K562 (cell line): ENCODE measurements around the gene MAP3K7CL. TPM values are rescaled to one million over a fixed set of nuclear protein-coding genes. Genes with fewer than 3 reads are reported as not detected.

Experiments
- ATAC-seq: fragments of 200-7000 bp; cut with Tn5 transposase; 3 replicates; pipeline ENCODE4 v1.9.1; 2020; ENCODE audit warnings: moderate library complexity
- BruUV-seq: library from RNA; stranded (reverse); fragments of 400-500 nt; replicated peaks from 2 replicates; lab custom pipeline; 2021; lab: Mats Ljungman, UMichigan
- CTCF ChIA-PET: fragments of 300-600 bp; formaldehyde crosslinking; extraction: SDS; loops from one replicate; lab custom pipeline; 2021; ENCODE audit warnings: low intra/inter-chr PET ratio; lab: Yijun Ruan, JAX
- POLR2A ChIA-PET: fragments of 300-600, 350-650 bp; sonication (Branson Sonifier 250); formaldehyde crosslinking; extraction: SDS; loops from one replicate; lab custom pipeline; 2021; ENCODE audit warnings: antibody characterized with exemption, inconsistent platforms; lab: Yijun Ruan, JAX
- DNase-seq, 4 experiments: peaks; one replicate each; pipeline versions ENCODE4 v3.0.0 to v3.0.0-alpha.2; 2011 to 2018; ENCODE audit warnings: low spot score in 3 of 4, mixed read lengths in 3 of 4; ENCODE audit errors: extremely low read depth in 1 of 4
- FAIRE-seq: peaks from 2 replicates; lab custom pipeline; 2011; peaks lifted over from hg19 to GRCh38; lab: Jason Lieb, UNC
- H2AFZ ChIP-seq: 2 replicates; pipeline ENCODE4 v1.6.0; 2011; ENCODE audit warnings: low read depth, low read length, control low read depth, inconsistent platforms
- H3K27ac ChIP-seq: fragments of 200-600 bp; 3 replicates; pipeline ENCODE4 v1.8.0; 2011; ENCODE audit warnings: low read depth, mild to moderate bottlenecking, control low read depth, inconsistent platforms, low read length, moderate library complexity, mixed read lengths; ENCODE audit errors: extremely low read depth
- H3K27me3 ChIP-seq, 2 experiments: fragments of 300-600 bp in 1 of 2; 2 replicates in 1 of 2; 3 replicates in 1 of 2; pipeline versions ENCODE4 v1.6.0 to v1.8.0; 2011; ENCODE audit warnings: inconsistent platforms in 2 of 2, low read length in 2 of 2, mild to moderate bottlenecking in 1 of 2, mixed read lengths in 1 of 2, moderate library complexity in 1 of 2; ENCODE audit not compliant: control insufficient read depth in 2 of 2, insufficient read depth in 2 of 2
- H3K36me3 ChIP-seq: fragments of 300-600 bp; 3 replicates; pipeline ENCODE4 v1.8.0; 2011; ENCODE audit warnings: mild to moderate bottlenecking, low read length, inconsistent platforms; ENCODE audit not compliant: control insufficient read depth, insufficient read depth
- H3K4me1 ChIP-seq, 2 experiments: fragments of 200-600 bp in 1 of 2; replicated peaks in 1 of 2; 2 replicates in 1 of 2; 3 replicates in 1 of 2; pipeline versions ENCODE4 v1.5.1 to v1.8.0; 2011; ENCODE audit warnings: inconsistent platforms in 2 of 2, low read length in 2 of 2, mild to moderate bottlenecking in 1 of 2, mixed read lengths in 1 of 2, moderate library complexity in 1 of 2; ENCODE audit not compliant: control insufficient read depth in 2 of 2, insufficient read depth in 2 of 2
- H3K4me2 ChIP-seq: 2 replicates; pipeline ENCODE4 v1.6.1; 2011; ENCODE audit warnings: low read length, control low read depth, inconsistent platforms, mixed read lengths; ENCODE audit not compliant: insufficient read depth
- H3K4me3 ChIP-seq: fragments of 200-600 bp; sonication (generic), shearing (Covaris generic); 2 replicates; pipeline ENCODE4 v1.5.1; 2016; ENCODE audit warnings: control low read depth, inconsistent platforms
- H3K79me2 ChIP-seq: fragments of 200-600 bp; 3 replicates; pipeline ENCODE4 v1.8.0; 2011; ENCODE audit warnings: low read length, inconsistent platforms; ENCODE audit not compliant: control insufficient read depth, insufficient read depth
- H3K9ac ChIP-seq, 2 experiments: 2 replicates each; pipeline versions ENCODE4 v1.6.0 to v1.6.1; 2011; ENCODE audit warnings: low read depth in 2 of 2, low read length in 2 of 2, control low read depth in 1 of 2, inconsistent platforms in 1 of 2, mild to moderate bottlenecking in 1 of 2, mixed read lengths in 1 of 2; ENCODE audit not compliant: insufficient read depth in 1 of 2
- H3K9me1 ChIP-seq: one replicate; pipeline ENCODE4 v1.6.0; 2011; ENCODE audit warnings: inconsistent platforms, mild to moderate bottlenecking, low read length, moderate library complexity; ENCODE audit not compliant: control insufficient read depth, insufficient read depth
- H3K9me3 ChIP-seq: replicated peaks from 2 replicates; pipeline ENCODE4 v1.5.1; 2011; ENCODE audit warnings: low read depth, low read length, inconsistent platforms; ENCODE audit not compliant: control insufficient read depth, insufficient read depth
- H4K20me1 ChIP-seq: replicated peaks from 2 replicates; pipeline ENCODE4 v1.6.1; 2011; ENCODE audit warnings: low read length, inconsistent platforms, mixed read lengths; ENCODE audit not compliant: control insufficient read depth, insufficient read depth
- CBX2 ChIP-seq: fragments of 200-600 bp; sonication (generic); IDR thresholded peaks from one replicate; pipeline ENCODE4 v1.6.1; 2012; ENCODE audit warnings: mild to moderate bottlenecking, low read length, inconsistent platforms; ENCODE audit not compliant: insufficient read depth, poor library complexity, severe bottlenecking
- EHMT2 ChIP-seq: fragments of 450-650 bp; IDR thresholded peaks from 2 replicates; pipeline ENCODE4 v1.6.1; 2018; ENCODE audit warnings: antibody characterized with exemption
- RERE ChIP-seq: sonication (generic); formaldehyde crosslinking; IDR thresholded peaks from 2 replicates; pipeline ENCODE4 v1.8.0; 2023; ENCODE audit warnings: missing genetic modification reagents, mild to moderate bottlenecking, borderline replicate concordance
- ZNF507 ChIP-seq: conservative IDR thresholded peaks from 2 replicates; pipeline ENCODE4 v1.6.1; 2017; ENCODE audit warnings: missing genetic modification characterization, missing compliant biosample characterization
- ZNF584 ChIP-seq: fragments of 200-800 bp; sonication (Bioruptor generic); IDR thresholded peaks from 2 replicates; pipeline ENCODE4 v1.6.1; 2016; ENCODE audit warnings: low read depth, mild to moderate bottlenecking, missing genetic modification characterization, missing compliant biosample characterization
- WGBS: fragments of 100-300 bp; shearing (Covaris generic); methylation state at CpG from one replicate; pipeline ENCODE4 v1.1.6; 2016; ENCODE audit warnings: low coverage, mixed read lengths; ENCODE audit not compliant: insufficient coverage; ENCODE audit errors: missing lambda C conversion rate; 5-methylcytosine and 5-hydroxymethylcytosine counted together
- in situ Hi-C: fragments of 300-500 bp; cut with MboI; formaldehyde crosslinking; loops from 4 replicates; pipeline ENCODE4 v1.15.0; 2018; ENCODE audit warnings: inconsistent platforms, mixed read lengths
- intact Hi-C: fragments of 100-400 bp; cut with micrococcal nuclease; formaldehyde crosslinking; loops from 2 replicates; pipeline ENCODE4 v1.14.2; 2022
- polyA plus RNA-seq, 8 experiments: library from polyadenylated mRNA; depleted of rRNA in 4 of 8; stranded (reverse) in 5 of 8; unstranded in 3 of 8; fragments of >200 nt; fragmentation: Nextera tagmentation in 2 of 8; fragmentation: Illumina TruSeq in 1 of 8; extraction: Ambion mirVana in 2 of 8; extraction: Trizol in 1 of 8; gene quantifications; 2 replicates each; pipeline versions ENCODE4 v1.2.1 to v1.2.3, GENCODE V29; 2011 to 2014; ENCODE audit warnings: inconsistent platforms in 1 of 8, missing spikeins in 1 of 8
- total RNA-seq, 7 experiments: library from RNA; depleted of rRNA in 6 of 7; stranded (reverse); fragments of >200 nt in 6 of 7; fragmentation: Illumina TruSeq in 2 of 7; extraction: Trizol in 2 of 7; gene quantifications; 2 replicates each; pipeline versions ENCODE4 v1.2.1 to v1.2.3, GENCODE V29; 2011 to 2021; ENCODE audit warnings: low replicate concordance in 1 of 7
- TF ChIP-seq, protein P1 (sequence below), 2 experiments: IDR thresholded peaks in 1 of 2; conservative IDR thresholded peaks in 1 of 2; 2 replicates each; pipeline ENCODE4 v1.6.1; 2016; ENCODE audit warnings: low read depth in 2 of 2, mild to moderate bottlenecking in 1 of 2, missing compliant biosample characterization in 1 of 2, missing genetic modification characterization in 1 of 2, moderate library complexity in 1 of 2
- TF ChIP-seq, protein P2 (sequence below): sonication (generic); formaldehyde crosslinking; IDR thresholded peaks from 2 replicates; pipeline ENCODE4 v1.8.0; 2022; ENCODE audit warnings: missing genetic modification reagents, mild to moderate bottlenecking, borderline replicate concordance

The MAP3K7CL gene
- total and polyA plus RNA-seq, 9 of the 15 experiments (the other 6 are each of a cell fraction or from before 2014, with no cell fraction given): 0.13 to 0.15 (median 0.14) TPM; not detected in 6

DNA sequence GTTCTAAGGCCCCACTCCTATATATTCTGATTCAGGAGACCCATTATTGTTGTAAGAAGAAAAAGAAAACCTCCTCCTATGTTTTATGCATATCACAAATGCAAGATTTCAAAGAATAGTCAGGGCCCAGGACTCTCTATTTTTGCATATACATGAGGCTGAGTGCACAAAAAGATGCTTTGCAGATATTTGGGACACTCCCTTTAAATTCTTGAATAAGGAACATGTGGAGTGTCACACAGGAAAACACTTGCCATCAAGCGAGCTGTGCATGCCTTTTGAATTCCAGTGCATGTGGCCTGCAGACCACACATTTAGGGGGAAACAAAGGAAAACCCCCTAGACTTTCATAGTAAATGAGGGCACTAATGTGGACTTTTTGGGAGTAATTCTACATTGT is 5.6 kb downstream of the MAP3K7CL start:
- TF ChIP-seq, protein P1, sequence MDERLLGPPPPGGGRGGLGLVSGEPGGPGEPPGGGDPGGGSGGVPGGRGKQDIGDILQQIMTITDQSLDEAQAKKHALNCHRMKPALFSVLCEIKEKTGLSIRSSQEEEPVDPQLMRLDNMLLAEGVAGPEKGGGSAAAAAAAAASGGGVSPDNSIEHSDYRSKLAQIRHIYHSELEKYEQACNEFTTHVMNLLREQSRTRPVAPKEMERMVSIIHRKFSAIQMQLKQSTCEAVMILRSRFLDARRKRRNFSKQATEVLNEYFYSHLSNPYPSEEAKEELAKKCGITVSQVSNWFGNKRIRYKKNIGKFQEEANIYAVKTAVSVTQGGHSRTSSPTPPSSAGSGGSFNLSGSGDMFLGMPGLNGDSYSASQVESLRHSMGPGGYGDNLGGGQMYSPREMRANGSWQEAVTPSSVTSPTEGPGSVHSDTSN (CRISPR knock-in tag; IDR thresholded peaks at IDR 0.05; ENCODE audit: low read depth): no peak
- TF ChIP-seq, protein P1 (tag; conservative IDR thresholded peaks at IDR 0.05; ENCODE audit: low read depth): no peak
- TF ChIP-seq RERE (CRISPR knock-in tag): no peak
- no peak for TF ChIP-seq CBX2
- no peak for TF ChIP-seq ZNF584 (CRISPR knock-in tag)
- no peak for TF ChIP-seq ZNF507 (tag)
- TF ChIP-seq, protein P2, sequence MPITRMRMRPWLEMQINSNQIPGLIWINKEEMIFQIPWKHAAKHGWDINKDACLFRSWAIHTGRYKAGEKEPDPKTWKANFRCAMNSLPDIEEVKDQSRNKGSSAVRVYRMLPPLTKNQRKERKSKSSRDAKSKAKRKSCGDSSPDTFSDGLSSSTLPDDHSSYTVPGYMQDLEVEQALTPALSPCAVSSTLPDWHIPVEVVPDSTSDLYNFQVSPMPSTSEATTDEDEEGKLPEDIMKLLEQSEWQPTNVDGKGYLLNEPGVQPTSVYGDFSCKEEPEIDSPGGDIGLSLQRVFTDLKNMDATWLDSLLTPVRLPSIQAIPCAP (CRISPR knock-in tag): no peak
- TF ChIP-seq EHMT2: no peak
- H4K20me1 ChIP-seq: no peaks in the 10 kb centered on the region
- H3K27me3 ChIP-seq: peaks cover 16 to 20% of the 10 kb centered on the region in 2 experiments; a peak in 4 of 5 replicates
- in situ Hi-C loops (no loop called here), intact Hi-C loops (no loop called here)
- no peak overlapping the region for H3K4me2 ChIP-seq
- no peaks in the 10 kb centered on the region for H3K9me3 ChIP-seq
- no TSS peak for BruUV-seq
- no peaks in the 10 kb centered on the region for H3K4me1 ChIP-seq
- ChIA-PET POLR2A (interaction anchor here (1.2 kb wide), 1 partner anchor 9 kb away, joined by 5 read pairs; no protein-coding TSS in a partner anchor), CTCF (no interaction called here)
- H3K9me1 ChIP-seq: no peaks in the 10 kb centered on the region
- no peak overlapping the region for H2AFZ ChIP-seq
- no peak overlapping the region for H3K4me3 ChIP-seq
- H3K79me2 ChIP-seq: no peaks in the 10 kb centered on the region
- FAIRE-seq (no peak), ATAC-seq (no peak), DNase-seq (no peak)
- 0% methylated on average over 1 of the region's 1 CpG for WGBS
- H3K36me3 ChIP-seq: no peaks in the 10 kb centered on the region
- H3K9ac ChIP-seq: no peak overlapping the region
- H3K27ac ChIP-seq: no peak overlapping the region
